Neutrophil (primary cell): Measurements from ENCODE around the gene THSD4.

Experiments used
- H3K27ac ChIP-seq: fragments of 200-600 bp; sonication (generic); 2 replicates; pipeline ENCODE4 v1.5.1; 2016; ENCODE audit warnings: mild to moderate bottlenecking, moderate library complexity
- H3K27me3 ChIP-seq: fragments of 200-600 bp; sonication (generic); 2 replicates; pipeline ENCODE4 v1.6.0; 2016; ENCODE audit warnings: mild to moderate bottlenecking
- H3K36me3 ChIP-seq: fragments of 200-600 bp; sonication (generic); 2 replicates; pipeline ENCODE4 v1.5.1; 2017
- H3K4me1 ChIP-seq, 2 experiments: fragments of 200-600 bp in 1 of 2; sonication (generic) in 1 of 2; 1 replicate in 1 of 2; 2 replicates in 1 of 2; pipeline versions ENCODE4 v1.5.1 to v1.6.1; 2013 to 2016; ENCODE audit warnings: low read depth in 1 of 2, low read length in 1 of 2, mild to moderate bottlenecking in 1 of 2, moderate library complexity in 1 of 2; ENCODE audit not compliant: control insufficient read depth in 1 of 2, insufficient read depth in 1 of 2
- H3K4me3 ChIP-seq, 2 experiments: fragments of 200-600 bp in 1 of 2; sonication (generic) in 1 of 2; 1 replicate in 1 of 2; 2 replicates in 1 of 2; pipeline ENCODE4 v1.5.1; 2013 to 2016; ENCODE audit warnings: low read depth in 1 of 2, low read length in 1 of 2, mild to moderate bottlenecking in 1 of 2, moderate library complexity in 1 of 2
- H3K9me3 ChIP-seq: fragments of 200-600 bp; sonication (generic); 2 replicates; pipeline ENCODE4 v1.5.1; 2016
- TF ChIP-seq, protein P1 (sequence below): fragments of 200-600 bp; sonication (generic); IDR thresholded peaks from 2 replicates; pipeline ENCODE4 v1.5.1; 2016; ENCODE audit warnings: antibody characterized with exemption

THSD4 gene

GRCh38 chr15:71630475-71630809 lies 515.2 kb downstream of the THSD4 start:
- TF ChIP-seq, protein P1, sequence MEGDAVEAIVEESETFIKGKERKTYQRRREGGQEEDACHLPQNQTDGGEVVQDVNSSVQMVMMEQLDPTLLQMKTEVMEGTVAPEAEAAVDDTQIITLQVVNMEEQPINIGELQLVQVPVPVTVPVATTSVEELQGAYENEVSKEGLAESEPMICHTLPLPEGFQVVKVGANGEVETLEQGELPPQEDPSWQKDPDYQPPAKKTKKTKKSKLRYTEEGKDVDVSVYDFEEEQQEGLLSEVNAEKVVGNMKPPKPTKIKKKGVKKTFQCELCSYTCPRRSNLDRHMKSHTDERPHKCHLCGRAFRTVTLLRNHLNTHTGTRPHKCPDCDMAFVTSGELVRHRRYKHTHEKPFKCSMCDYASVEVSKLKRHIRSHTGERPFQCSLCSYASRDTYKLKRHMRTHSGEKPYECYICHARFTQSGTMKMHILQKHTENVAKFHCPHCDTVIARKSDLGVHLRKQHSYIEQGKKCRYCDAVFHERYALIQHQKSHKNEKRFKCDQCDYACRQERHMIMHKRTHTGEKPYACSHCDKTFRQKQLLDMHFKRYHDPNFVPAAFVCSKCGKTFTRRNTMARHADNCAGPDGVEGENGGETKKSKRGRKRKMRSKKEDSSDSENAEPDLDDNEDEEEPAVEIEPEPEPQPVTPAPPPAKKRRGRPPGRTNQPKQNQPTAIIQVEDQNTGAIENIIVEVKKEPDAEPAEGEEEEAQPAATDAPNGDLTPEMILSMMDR, result no peak
- no peaks in the 10 kb centered on the region for H3K4me1 ChIP-seq
- no peak overlapping the region for H3K27ac ChIP-seq
- H3K36me3 ChIP-seq, result no peaks in the 10 kb centered on the region
- H3K9me3 ChIP-seq, result no peaks in the 10 kb centered on the region
- H3K27me3 ChIP-seq, result peaks cover 16% of the 10 kb centered on the region
- no peak overlapping the region for H3K4me3 ChIP-seq

GRCh38 chr15:71632576-71633195 lies 517.4 kb downstream of the THSD4 start:
- TF ChIP-seq, protein P1, result no peak
- peaks cover 4% of the 10 kb centered on the region for H3K27me3 ChIP-seq
- H3K27ac ChIP-seq, result no peak overlapping the region
- no peaks in the 10 kb centered on the region for H3K36me3 ChIP-seq
- H3K9me3 ChIP-seq, result no peaks in the 10 kb centered on the region
- no peak overlapping the region for H3K4me3 ChIP-seq
- no peaks in the 10 kb centered on the region for H3K4me1 ChIP-seq

DNA sequence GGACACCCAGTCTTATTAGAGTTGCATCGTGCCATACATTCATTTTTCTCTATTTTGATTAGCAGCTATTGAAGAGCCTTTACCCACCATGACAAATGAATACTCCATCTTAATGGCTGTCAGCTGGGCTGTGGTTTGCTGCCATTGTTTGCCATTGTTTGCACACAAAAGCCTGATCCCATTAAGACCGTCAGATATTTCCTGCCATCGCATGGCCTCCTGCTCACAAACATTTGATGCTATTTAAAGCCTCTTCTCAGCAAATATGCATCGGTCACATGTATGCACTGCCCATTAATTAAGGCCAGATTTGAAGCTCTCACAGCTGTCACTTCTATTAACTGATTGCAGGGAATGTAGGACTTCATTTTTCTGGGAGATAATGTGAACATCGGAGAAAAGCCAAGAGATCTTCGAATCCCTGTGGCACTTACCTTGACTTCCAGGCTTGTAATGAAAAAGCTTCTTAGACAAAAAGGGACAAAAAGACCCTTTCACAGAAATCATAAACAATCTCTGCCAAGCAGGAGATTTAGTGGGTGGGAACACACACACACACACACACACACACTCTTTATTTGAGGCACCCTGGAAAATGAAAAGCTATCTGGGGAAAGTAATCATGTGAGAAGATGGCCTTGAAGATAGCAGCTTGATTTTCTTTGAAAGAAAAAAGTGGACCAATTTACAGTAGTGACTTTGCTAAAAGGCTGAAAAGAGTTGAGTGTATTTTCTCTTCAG lies 519.7 kb downstream of the THSD4 start:
- Histone ChIP-seq H3K36me3 (no peaks in the 10 kb centered on the region), H3K9me3 (no peaks in the 10 kb centered on the region), H3K4me1 (no peaks in the 10 kb centered on the region), H3K27me3 (peaks cover 12% of the 10 kb centered on the region), H3K27ac (no peak overlapping the region), H3K4me3 (no peak overlapping the region)
- TF ChIP-seq, protein P1, result no peak

DNA sequence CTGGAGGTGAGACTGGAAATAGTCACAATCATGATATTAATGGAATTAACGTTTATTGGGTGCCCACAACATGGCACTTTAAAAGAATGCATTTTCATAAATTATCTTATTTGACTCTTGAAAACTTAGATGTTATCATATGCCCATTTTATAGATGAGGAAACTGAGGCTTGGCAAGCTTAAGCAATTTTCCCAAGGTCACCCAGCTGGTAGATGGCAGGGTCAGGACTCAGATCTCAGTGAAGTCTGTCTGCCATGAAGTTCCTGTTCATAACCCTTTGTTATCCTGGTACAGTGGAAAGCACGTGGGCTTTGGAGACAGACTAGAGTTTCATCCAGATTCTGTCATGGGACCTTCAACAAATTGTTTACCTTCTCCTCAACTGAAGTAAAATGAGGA lies 520.5 kb downstream of the THSD4 start:
- Histone ChIP-seq H3K27me3 (peaks cover 12% of the 10 kb centered on the region), H3K9me3 (no peaks in the 10 kb centered on the region), H3K4me3 (no peak overlapping the region), H3K4me1 (no peaks in the 10 kb centered on the region), H3K27ac (no peak overlapping the region), H3K36me3 (no peaks in the 10 kb centered on the region)
- TF ChIP-seq, protein P1, result no peak

DNA sequence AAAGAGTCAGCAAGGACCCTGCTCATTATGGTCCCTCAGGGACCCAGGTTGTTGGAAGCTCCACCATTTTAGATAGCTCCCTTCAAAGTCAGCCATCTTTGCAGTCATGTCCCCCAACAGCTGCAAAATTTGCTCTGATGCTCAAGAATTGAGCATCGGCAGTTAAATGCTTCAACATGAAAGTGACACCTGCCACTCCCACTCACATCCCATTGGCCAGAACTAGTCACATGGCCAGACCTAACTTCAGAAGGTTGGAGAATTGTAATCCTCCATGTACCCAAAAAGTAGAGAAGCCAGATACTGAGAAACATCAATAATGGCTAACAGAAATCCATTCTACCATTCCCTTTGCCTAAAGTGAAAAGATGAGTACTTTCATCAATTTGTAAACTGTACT lies 523.6 kb downstream of the THSD4 start:
- no peaks in the 10 kb centered on the region for H3K36me3 ChIP-seq
- TF ChIP-seq, protein P1, result no peak
- no peak overlapping the region for H3K4me3 ChIP-seq
- no peaks in the 10 kb centered on the region for H3K4me1 ChIP-seq
- no peak overlapping the region for H3K27ac ChIP-seq
- peaks cover 15% of the 10 kb centered on the region for H3K27me3 ChIP-seq
- H3K9me3 ChIP-seq, result no peaks in the 10 kb centered on the region
